22Rv1 (cell line): ENCODE data around the gene FHL1.

Experiments used
- ZFX ChIP-seq: fragments of 450-650 bp; IDR thresholded peaks from 2 replicates; pipeline ENCODE4 v1.6.1; 2017; ENCODE audit warnings: antibody characterized with exemption, borderline replicate concordance
- TF ChIP-seq, protein P1 (sequence below): fragments of 450-650 bp; IDR thresholded peaks from 2 replicates; pipeline ENCODE4 v1.5.1; 2017; ENCODE audit warnings: mild to moderate bottlenecking

DNA sequence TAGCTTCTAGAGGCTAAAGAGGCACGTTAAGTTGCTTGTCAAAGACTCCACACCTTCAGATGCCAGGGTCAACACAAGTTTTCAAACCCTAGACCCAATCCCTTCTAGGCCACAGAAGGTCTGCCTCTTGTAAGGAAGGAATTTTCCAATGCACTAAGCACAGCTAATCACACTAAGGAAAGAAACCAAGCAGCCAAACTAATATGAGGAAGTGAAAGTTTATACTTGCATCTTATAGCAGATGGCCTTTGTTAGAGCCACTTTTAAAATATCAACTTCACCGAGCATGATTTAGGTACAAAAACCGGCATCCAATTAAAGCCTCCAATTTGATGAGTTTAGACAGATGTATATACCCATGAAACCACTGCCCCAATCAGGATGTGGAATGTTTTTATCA lies 9.9 kb downstream of the FHL1 start:
- TF ChIP-seq, protein P1, sequence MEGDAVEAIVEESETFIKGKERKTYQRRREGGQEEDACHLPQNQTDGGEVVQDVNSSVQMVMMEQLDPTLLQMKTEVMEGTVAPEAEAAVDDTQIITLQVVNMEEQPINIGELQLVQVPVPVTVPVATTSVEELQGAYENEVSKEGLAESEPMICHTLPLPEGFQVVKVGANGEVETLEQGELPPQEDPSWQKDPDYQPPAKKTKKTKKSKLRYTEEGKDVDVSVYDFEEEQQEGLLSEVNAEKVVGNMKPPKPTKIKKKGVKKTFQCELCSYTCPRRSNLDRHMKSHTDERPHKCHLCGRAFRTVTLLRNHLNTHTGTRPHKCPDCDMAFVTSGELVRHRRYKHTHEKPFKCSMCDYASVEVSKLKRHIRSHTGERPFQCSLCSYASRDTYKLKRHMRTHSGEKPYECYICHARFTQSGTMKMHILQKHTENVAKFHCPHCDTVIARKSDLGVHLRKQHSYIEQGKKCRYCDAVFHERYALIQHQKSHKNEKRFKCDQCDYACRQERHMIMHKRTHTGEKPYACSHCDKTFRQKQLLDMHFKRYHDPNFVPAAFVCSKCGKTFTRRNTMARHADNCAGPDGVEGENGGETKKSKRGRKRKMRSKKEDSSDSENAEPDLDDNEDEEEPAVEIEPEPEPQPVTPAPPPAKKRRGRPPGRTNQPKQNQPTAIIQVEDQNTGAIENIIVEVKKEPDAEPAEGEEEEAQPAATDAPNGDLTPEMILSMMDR = no peak
- no peak for TF ChIP-seq ZFX
